ENCODE results near the gene GREM2.

GREM2 gene

GRCh38 chr1:240611619-240612480 is at the start of gene GREM2:
Gene GREM2 (minus strand): TSS chr1:240612155. CDS start chr1:240493475, 118,680 bp downstream.
- DNase-seq, result no peak

- no peak for DNase-seq
These were observed 46.5 kb upstream of the GREM2 start for GRCh38 chr1:240658312-240658960.

GRCh38 chr1:240656531-240656930 is 44.6 kb upstream of the GREM2 start:
- no peak for DNase-seq

GRCh38 chr1:240652961-240653409 is 41.0 kb upstream of the GREM2 start:
- no peak for DNase-seq

GRCh38 chr1:240652549-240652948 is 40.6 kb upstream of the GREM2 start:
- no peak for DNase-seq

- DNase-seq, result no peak
These were observed 38.9 kb upstream of the GREM2 start for GRCh38 chr1:240650877-240651276.

GRCh38 chr1:240649733-240650721 is 38.1 kb upstream of the GREM2 start:
- DNase-seq, result no peak

- DNase-seq, result no peak
These were observed 34.8 kb upstream of the GREM2 start for GRCh38 chr1:240646571-240647240.

- no peak for DNase-seq
These were observed 32.8 kb upstream of the GREM2 start for GRCh38 chr1:240644732-240645131.

GRCh38 chr1:240635466-240636256 is 23.7 kb upstream of the GREM2 start:
- no peak for DNase-seq

- no peak for DNase-seq
These were observed 18.5 kb upstream of the GREM2 start for GRCh38 chr1:240630409-240630808.

GRCh38 chr1:240621249-240621648 is 9.3 kb upstream of the GREM2 start:
- DNase-seq, result no peak

- no peak for DNase-seq
These were observed 8.1 kb upstream of the GREM2 start for GRCh38 chr1:240619906-240620621.

GRCh38 chr1:240619357-240619756 is 7.4 kb upstream of the GREM2 start:
- no peak for DNase-seq

- DNase-seq, result no peak
These were observed 7.0 kb upstream of the GREM2 start for GRCh38 chr1:240618946-240619345.

GRCh38 chr1:240616018-240616417 is 4.1 kb upstream of the GREM2 start:
- DNase-seq, result no peak

- DNase-seq, result no peak
These were observed 1.6 kb upstream of the GREM2 start for GRCh38 chr1:240613356-240614142.

GRCh38 chr1:240612811-240613210 is 856 bp upstream of the GREM2 start:
- DNase-seq, result no peak

GRCh38 chr1:240611228-240611618 is 732 bp downstream of the GREM2 start:
- DNase-seq, result no peak

GRCh38 chr1:240610636-240611035 is 1.3 kb downstream of the GREM2 start:
- no peak for DNase-seq

Measured in cortex of kidney (tissue), 1 donor.